ENCODE results near the gene CCNA2.
A peak's percentile ranks its signal among the peaks of the same experiment; 100 is the strongest.

Gene CCNA2

DNA sequence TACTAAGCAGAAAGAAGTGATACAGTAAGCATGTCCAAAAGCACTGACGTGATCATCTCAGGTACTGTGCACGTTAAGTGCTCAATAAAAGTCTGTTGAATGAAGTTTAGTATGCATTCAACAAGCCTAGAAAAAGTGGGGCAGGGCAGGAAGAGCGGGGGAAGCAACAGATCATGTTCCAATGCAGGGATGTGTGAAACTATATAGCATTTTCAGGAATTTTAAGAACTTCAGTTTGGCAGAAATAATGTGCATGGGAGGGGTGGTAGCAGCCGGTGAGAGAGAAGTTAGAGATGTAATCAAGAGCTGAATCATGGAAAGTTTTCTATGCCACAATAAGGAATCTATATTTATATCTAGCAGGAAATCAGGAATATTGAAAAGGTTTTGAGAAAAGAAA, 19.2 kb upstream of the CCNA2 start:
- no peak overlapping the region for H3K4me3 ChIP-seq (ENCODE audit: insufficient read depth in 1 of 2, low read depth in 1 of 2, low read length in 2 of 2)
- H3K27me3 ChIP-seq (ENCODE audit: control insufficient read depth in 1 of 2, insufficient read depth in 1 of 2, low read length in 2 of 2), result no peaks in the 10 kb centered on the region
- H2BK5ac ChIP-seq (ENCODE audit: low read depth, low read length, poor library complexity, severe bottlenecking), result no peak overlapping the region
- no peak overlapping the region for H3K18ac ChIP-seq (ENCODE audit: low read depth in 1 of 2, low read length in 2 of 2)
- H3K4me2 ChIP-seq (ENCODE audit: low read length, poor library complexity, severe bottlenecking), result no peak overlapping the region
- H2BK12ac ChIP-seq (ENCODE audit: low read length in 2 of 2), result no peak overlapping the region
- H2BK15ac ChIP-seq (ENCODE audit: low read depth, poor library complexity, severe bottlenecking), result no peak overlapping the region
- H4K91ac ChIP-seq (ENCODE audit: low read length), result no peak overlapping the region
- no peak overlapping the region for H3K4ac ChIP-seq (ENCODE audit: low read depth in 1 of 2, low read length in 2 of 2)
- H3K14ac ChIP-seq (ENCODE audit: low read length in 2 of 2), result no peak overlapping the region
- DNase-seq, result no peak
- H2AK5ac ChIP-seq (ENCODE audit: low read length, severe bottlenecking), result no peak overlapping the region
- H3K9ac ChIP-seq (ENCODE audit: low read length), result no peak overlapping the region
- no peaks in the 10 kb centered on the region for H3K9me3 ChIP-seq (ENCODE audit: control insufficient read depth, low read length)
- no peak overlapping the region for H3K27ac ChIP-seq (ENCODE audit: low read length, poor library complexity, severe bottlenecking)
- no peaks in the 10 kb centered on the region for H3K4me1 ChIP-seq (ENCODE audit: control insufficient read depth, insufficient read depth, low read depth, low read length)
- H2BK120ac ChIP-seq (ENCODE audit: low read depth, low read length), result no peak overlapping the region
- H4K8ac ChIP-seq (ENCODE audit: low read length), result no peak overlapping the region
- no peaks in the 10 kb centered on the region for H3K79me1 ChIP-seq (replicated peaks; ENCODE audit: low read length, poor library complexity, severe bottlenecking)
- H3K23ac ChIP-seq (ENCODE audit: low read length in 2 of 2), result no peak overlapping the region
- H3K36me3 ChIP-seq (ENCODE audit: control insufficient read depth in 1 of 2, insufficient read depth in 2 of 2, low read depth in 1 of 2, low read length in 2 of 2), result peaks cover 8 to 80% of the 10 kb centered on the region in 2 experiments
- no peak overlapping the region for H2AFZ ChIP-seq (ENCODE audit: low read depth, low read length)
- WGBS, result 94% methylated on average over 4 of the region's 4 CpGs

DNA sequence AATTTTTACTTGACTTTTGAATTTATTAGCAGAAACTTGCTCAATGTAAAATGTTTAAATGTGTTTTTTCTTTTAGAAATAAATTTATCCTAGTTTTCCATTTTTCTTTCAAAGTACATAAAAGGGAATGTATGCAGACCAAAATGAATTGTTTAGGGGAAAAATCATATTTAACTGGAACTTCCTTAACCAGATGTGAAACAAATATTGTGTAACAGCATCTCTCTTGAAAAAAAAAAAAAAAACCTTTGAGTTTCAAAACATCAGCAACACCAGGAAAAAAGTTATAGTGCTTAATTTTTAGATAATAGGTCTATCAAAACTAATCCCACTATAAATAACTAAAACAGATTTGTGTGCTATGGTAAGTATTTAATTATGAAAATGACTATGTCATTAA, 14.5 kb upstream of the CCNA2 start:
- Histone ChIP-seq H3K18ac (ENCODE audit: low read depth in 1 of 2, low read length in 2 of 2) (no peak overlapping the region), H3K4ac (ENCODE audit: low read depth in 1 of 2, low read length in 2 of 2) (no peak overlapping the region), H3K27ac (ENCODE audit: low read length, poor library complexity, severe bottlenecking) (no peak overlapping the region), H4K8ac (ENCODE audit: low read length) (no peak overlapping the region), H3K4me3 (ENCODE audit: insufficient read depth in 1 of 2, low read depth in 1 of 2, low read length in 2 of 2) (no peak overlapping the region), H2BK15ac (ENCODE audit: low read depth, poor library complexity, severe bottlenecking) (no peak overlapping the region), H3K9me3 (ENCODE audit: control insufficient read depth, low read length) (no peaks in the 10 kb centered on the region), H2BK120ac (ENCODE audit: low read depth, low read length) (no peak overlapping the region), H3K14ac (ENCODE audit: low read length in 2 of 2) (no peak overlapping the region), H4K91ac (ENCODE audit: low read length) (no peak overlapping the region), H2BK12ac (ENCODE audit: low read length in 2 of 2) (no peak overlapping the region), H3K9ac (ENCODE audit: low read length) (no peak overlapping the region), H2AK5ac (ENCODE audit: low read length, severe bottlenecking) (no peak overlapping the region), H3K23ac (ENCODE audit: low read length in 2 of 2) (no peak overlapping the region), H2AFZ (ENCODE audit: low read depth, low read length) (no peak overlapping the region), H3K79me1 (replicated peaks; ENCODE audit: low read length, poor library complexity, severe bottlenecking) (no peaks in the 10 kb centered on the region), H3K4me1 (ENCODE audit: control insufficient read depth, insufficient read depth, low read depth, low read length) (no peaks in the 10 kb centered on the region), H2BK5ac (ENCODE audit: low read depth, low read length, poor library complexity, severe bottlenecking) (no peak overlapping the region), H3K4me2 (ENCODE audit: low read length, poor library complexity, severe bottlenecking) (no peak overlapping the region), H3K36me3 (ENCODE audit: control insufficient read depth in 1 of 2, insufficient read depth in 2 of 2, low read depth in 1 of 2, low read length in 2 of 2) (peaks cover 11 to 76% of the 10 kb centered on the region in 2 experiments), H3K27me3 (ENCODE audit: control insufficient read depth in 1 of 2, insufficient read depth in 1 of 2, low read length in 2 of 2) (no peaks in the 10 kb centered on the region)
- DNase-seq, result no peak

GRCh38 chr4:121829511-121829910, 5.8 kb upstream of the CCNA2 start:
- no peaks in the 10 kb centered on the region for H3K4me1 ChIP-seq (ENCODE audit: control insufficient read depth, insufficient read depth, low read depth, low read length)
- H3K18ac ChIP-seq (ENCODE audit: low read depth in 1 of 2, low read length in 2 of 2), result no peak overlapping the region
- H4K8ac ChIP-seq (ENCODE audit: low read length), result no peak overlapping the region
- no peak for DNase-seq
- H2AK5ac ChIP-seq (ENCODE audit: low read length, severe bottlenecking), result no peak overlapping the region
- H4K91ac ChIP-seq (ENCODE audit: low read length), result no peak overlapping the region
- no peak overlapping the region for H3K4me3 ChIP-seq (ENCODE audit: insufficient read depth in 1 of 2, low read depth in 1 of 2, low read length in 2 of 2)
- H2AFZ ChIP-seq (ENCODE audit: low read depth, low read length), result no peak overlapping the region
- 88% methylated on average over 5 of the region's 5 CpGs for WGBS
- H3K79me1 ChIP-seq (replicated peaks; ENCODE audit: low read length, poor library complexity, severe bottlenecking), result no peaks in the 10 kb centered on the region
- H3K4ac ChIP-seq (ENCODE audit: low read depth in 1 of 2, low read length in 2 of 2), result no peak overlapping the region
- no peak overlapping the region for H2BK12ac ChIP-seq (ENCODE audit: low read length in 2 of 2)
- H3K9ac ChIP-seq (ENCODE audit: low read length), result no peak overlapping the region
- H3K27me3 ChIP-seq (ENCODE audit: control insufficient read depth in 1 of 2, insufficient read depth in 1 of 2, low read length in 2 of 2), result no peaks in the 10 kb centered on the region
- H3K14ac ChIP-seq (ENCODE audit: low read length in 2 of 2), result no peak overlapping the region
- no peak overlapping the region for H2BK5ac ChIP-seq (ENCODE audit: low read depth, low read length, poor library complexity, severe bottlenecking)
- peaks cover 14 to 60% of the 10 kb centered on the region in 2 experiments for H3K36me3 ChIP-seq (ENCODE audit: control insufficient read depth in 1 of 2, insufficient read depth in 2 of 2, low read depth in 1 of 2, low read length in 2 of 2)
- no peak overlapping the region for H2BK15ac ChIP-seq (ENCODE audit: low read depth, poor library complexity, severe bottlenecking)
- no peak overlapping the region for H2BK120ac ChIP-seq (ENCODE audit: low read depth, low read length)
- H3K23ac ChIP-seq (ENCODE audit: low read length in 2 of 2), result no peak overlapping the region
- H3K9me3 ChIP-seq (ENCODE audit: control insufficient read depth, low read length), result no peaks in the 10 kb centered on the region
- no peak overlapping the region for H3K4me2 ChIP-seq (ENCODE audit: low read length, poor library complexity, severe bottlenecking)
- H3K27ac ChIP-seq (ENCODE audit: low read length, poor library complexity, severe bottlenecking), result no peak overlapping the region

DNA sequence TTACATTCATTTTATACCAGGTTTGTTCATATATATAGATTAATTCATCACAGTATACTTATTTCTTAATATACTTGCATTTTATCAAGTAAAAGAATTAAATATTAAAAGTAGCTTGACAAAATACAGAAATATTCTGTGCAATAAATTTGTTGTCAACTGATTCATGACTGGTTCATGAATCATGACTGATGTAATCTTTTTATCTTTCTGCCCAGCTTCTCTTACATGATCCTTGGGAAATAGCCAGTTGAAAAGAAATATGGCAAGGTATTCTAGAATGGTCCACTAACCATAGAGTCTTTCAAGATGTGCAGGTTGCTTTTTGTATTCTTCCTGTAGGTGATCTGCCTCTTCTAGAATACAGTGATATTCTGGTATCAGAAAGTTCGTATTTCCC, 4.2 kb upstream of the CCNA2 start:
- Histone ChIP-seq H2BK5ac (ENCODE audit: low read depth, low read length, poor library complexity, severe bottlenecking) (no peak overlapping the region), H3K27ac (ENCODE audit: low read length, poor library complexity, severe bottlenecking) (no peak overlapping the region), H3K36me3 (ENCODE audit: control insufficient read depth in 1 of 2, insufficient read depth in 2 of 2, low read depth in 1 of 2, low read length in 2 of 2) (peaks cover 14 to 49% of the 10 kb centered on the region in 2 experiments), H3K79me1 (replicated peaks; ENCODE audit: low read length, poor library complexity, severe bottlenecking) (peaks cover 4% of the 10 kb centered on the region), H4K91ac (ENCODE audit: low read length) (no peak overlapping the region), H3K4me1 (ENCODE audit: control insufficient read depth, insufficient read depth, low read depth, low read length) (peaks cover 4% of the 10 kb centered on the region), H4K8ac (ENCODE audit: low read length) (no peak overlapping the region), H3K23ac (ENCODE audit: low read length in 2 of 2) (no peak overlapping the region), H3K18ac (ENCODE audit: low read depth in 1 of 2, low read length in 2 of 2) (no peak overlapping the region), H3K4me2 (ENCODE audit: low read length, poor library complexity, severe bottlenecking) (no peak overlapping the region), H3K4me3 (ENCODE audit: insufficient read depth in 1 of 2, low read depth in 1 of 2, low read length in 2 of 2) (no peak overlapping the region), H2AFZ (ENCODE audit: low read depth, low read length) (no peak overlapping the region), H3K14ac (ENCODE audit: low read length in 2 of 2) (no peak overlapping the region), H3K4ac (ENCODE audit: low read depth in 1 of 2, low read length in 2 of 2) (no peak overlapping the region), H2BK120ac (ENCODE audit: low read depth, low read length) (no peak overlapping the region), H3K9me3 (ENCODE audit: control insufficient read depth, low read length) (no peaks in the 10 kb centered on the region), H2BK12ac (ENCODE audit: low read length in 2 of 2) (no peak overlapping the region), H2AK5ac (ENCODE audit: low read length, severe bottlenecking) (no peak overlapping the region), H3K9ac (ENCODE audit: low read length) (peak overlapping the region; percentile 34), H3K27me3 (ENCODE audit: control insufficient read depth in 1 of 2, insufficient read depth in 1 of 2, low read length in 2 of 2) (no peaks in the 10 kb centered on the region), H2BK15ac (ENCODE audit: low read depth, poor library complexity, severe bottlenecking) (no peak overlapping the region)
- whole genome bisulfite sequencing, result no CpG with 5 or more reads among the region's 1 CpG
- DNase-seq, result no peak

Data from mesenchymal stem cell (in vitro differentiated cells and primary cell).